Upper lobe of left lung (tissue), 6 donors: ENCODE results near the gene SPP2. TPM values are rescaled to one million over a fixed set of nuclear protein-coding genes. Genes with fewer than 3 reads are reported as not detected.

Experiments
- ATAC-seq, 2 donors: fragments of 200-7000 bp; cut with Tn5 transposase; one replicate each; pipeline ENCODE4 v1.9.1; 2022; ENCODE audit warnings: mild to moderate bottlenecking in 2 of 2, moderate library complexity in 2 of 2; ENCODE audit not compliant: low FRiP score in 2 of 2
- DNase-seq, 2 donors: peaks; one replicate each; pipeline ENCODE4 v3.0.0-alpha.2; 2019 to 2020
- H3K27ac ChIP-seq, 4 donors: fragments of 200-600 bp; sonication (generic); one replicate each; pipeline ENCODE4 v1.5.1; 2016 to 2019
- H3K27me3 ChIP-seq, 4 donors: fragments of 200-600 bp; sonication (generic); one replicate each; pipeline ENCODE4 v1.5.1; 2017 to 2019
- H3K36me3 ChIP-seq, 4 donors: fragments of 200-600 bp; sonication (generic); one replicate each; pipeline ENCODE4 v1.5.1; 2016 to 2019
- H3K4me1 ChIP-seq, 4 donors: fragments of 200-600 bp; sonication (generic); one replicate each; pipeline ENCODE4 v1.5.1; 2018 to 2019
- H3K4me3 ChIP-seq, 4 donors: fragments of 200-600 bp; sonication (generic); one replicate each; pipeline ENCODE4 v1.5.1; 2017 to 2019; ENCODE audit warnings: mild to moderate bottlenecking in 2 of 4, moderate library complexity in 1 of 4
- H3K9me3 ChIP-seq, 4 donors: fragments of 200-600 bp; sonication (generic); one replicate each; pipeline ENCODE4 v1.5.1; 2018 to 2019
- CTCF ChIP-seq, 6 experiments: fragments of 450-650 bp in 4 of 6; fragments of 200-600 bp in 2 of 6; sonication (generic) in 2 of 6; IDR thresholded peaks; one replicate each; pipeline ENCODE4 v1.5.1; 2016 to 2019; ENCODE audit warnings: antibody characterized with exemption in 6 of 6
- EP300 ChIP-seq, 4 donors: sonication (generic); formaldehyde crosslinking; IDR thresholded peaks; one replicate each; pipeline ENCODE4 v1.5.1; 2017; ENCODE audit warnings: antibody characterized with exemption in 4 of 4, control low read depth in 2 of 4
- POLR2A ChIP-seq, 4 donors: fragments of 450-650 bp; IDR thresholded peaks; one replicate each; pipeline ENCODE4 v1.5.1; 2016 to 2017; ENCODE audit warnings: antibody characterized with exemption in 4 of 4, mild to moderate bottlenecking in 2 of 4
- POLR2AphosphoS5 ChIP-seq, 2 donors: sonication (generic); formaldehyde crosslinking; IDR thresholded peaks; one replicate each; pipeline ENCODE4 v1.5.1; 2017; ENCODE audit warnings: antibody characterized with exemption in 2 of 2
- WGBS, 2 donors: methylation state at CpG; one replicate each; pipeline ENCODE4 v1.1.5; 2017 to 2018; 5-methylcytosine and 5-hydroxymethylcytosine counted together
- total RNA-seq, 6 donors: library from RNA; depleted of rRNA in 4 of 6; stranded (reverse); fragments of >200 nt in 4 of 6; gene quantifications; one replicate each; pipeline versions ENCODE4 v1.1.0 to v1.2.1, GENCODE V29; 2016 to 2021
- donor health status: DM: no; HTN: no; CAD: no; lungs with moderate emphysema.
- donor health status: DM: no; HTN: yes; CAD: no; lungs with severe emphysema.

Gene SPP2
- total RNA-seq, 6 donors from 2014 or later, result not detected

GRCh38 chr2:234047361-234047760, 3.1 kb upstream of the SPP2 start:
- Histone ChIP-seq H3K36me3 (no peaks in the 10 kb centered on the region), H3K9me3 (no peaks in the 10 kb centered on the region), H3K4me3 (no peak overlapping the region), H3K27me3 (no peaks in the 10 kb centered on the region), H3K27ac (no peak overlapping the region), H3K4me1 (no peaks in the 10 kb centered on the region)
- TF ChIP-seq CTCF (IDR thresholded peaks at IDR 0.05), result no peak
- TF ChIP-seq EP300 (IDR thresholded peaks at IDR 0.05), result no peak
- no peak for TF ChIP-seq POLR2AphosphoS5 (IDR thresholded peaks at IDR 0.05)
- no peak for TF ChIP-seq POLR2A (IDR thresholded peaks at IDR 0.05)
- ATAC-seq (no peak), DNase-seq (no peak)

- DNase-seq, result no peak
- no peak overlapping the region for H3K27ac ChIP-seq
- ATAC-seq, result no peak
Observed at GRCh38 chr2:234048049-234048448, 2.5 kb upstream of the SPP2 start.

GRCh38 chr2:234051374-234052070, 1.0 kb downstream of the SPP2 start:
- WGBS, 2 donors, result 90 to 93% methylated on average over 4 of the region's 4 CpGs
- TF ChIP-seq POLR2AphosphoS5 (IDR thresholded peaks at IDR 0.05), result no peak
- ATAC-seq, result no peak

More at GRCh38 chr2:234048049-234048448, 2.5 kb upstream of the SPP2 start:
- WGBS, 2 donors, result 57 to 60% methylated on average over 4 of the region's 4 CpGs
- H3K36me3 ChIP-seq, result no peaks in the 10 kb centered on the region
- H3K9me3 ChIP-seq, result no peaks in the 10 kb centered on the region
- no peak for TF ChIP-seq POLR2AphosphoS5 (IDR thresholded peaks at IDR 0.05)
- no peak for TF ChIP-seq CTCF (IDR thresholded peaks at IDR 0.05)
- TF ChIP-seq POLR2A (IDR thresholded peaks at IDR 0.05), result no peak
- TF ChIP-seq EP300 (IDR thresholded peaks at IDR 0.05), result no peak
- H3K4me1 ChIP-seq, result no peaks in the 10 kb centered on the region
- H3K4me3 ChIP-seq, result no peak overlapping the region
- H3K27me3 ChIP-seq, result no peaks in the 10 kb centered on the region

GRCh38 chr2:234058881-234059280, 8.4 kb downstream of the SPP2 start:
- Histone ChIP-seq H3K27ac (no peak overlapping the region), H3K36me3 (no peaks in the 10 kb centered on the region), H3K9me3 (no peaks in the 10 kb centered on the region), H3K4me3 (no peak overlapping the region), H3K27me3 (no peaks in the 10 kb centered on the region), H3K4me1 (no peaks in the 10 kb centered on the region)
- WGBS, 2 donors, result 79 to 87% methylated on average over 4 of the region's 4 CpGs
- TF ChIP-seq POLR2A (IDR thresholded peaks at IDR 0.05), result no peak
- no peak for TF ChIP-seq CTCF (IDR thresholded peaks at IDR 0.05)
- TF ChIP-seq EP300 (IDR thresholded peaks at IDR 0.05), result no peak
- TF ChIP-seq POLR2AphosphoS5 (IDR thresholded peaks at IDR 0.05), result no peak
- DNase-seq (no peak), ATAC-seq (no peak)

More at GRCh38 chr2:234051374-234052070, 1.0 kb downstream of the SPP2 start:
- no peaks in the 10 kb centered on the region for H3K36me3 ChIP-seq
- no peaks in the 10 kb centered on the region for H3K4me1 ChIP-seq
- H3K27ac ChIP-seq, result no peak overlapping the region
- DNase-seq, result no peak
- H3K4me3 ChIP-seq, result no peak overlapping the region
- H3K9me3 ChIP-seq, result no peaks in the 10 kb centered on the region
- H3K27me3 ChIP-seq, result no peaks in the 10 kb centered on the region

- H3K27ac ChIP-seq, result no peak overlapping the region
- no peaks in the 10 kb centered on the region for H3K4me1 ChIP-seq
- H3K36me3 ChIP-seq, result no peaks in the 10 kb centered on the region
- H3K27me3 ChIP-seq, result no peaks in the 10 kb centered on the region
- H3K4me3 ChIP-seq, result no peak overlapping the region
- TF ChIP-seq POLR2A (IDR thresholded peaks at IDR 0.05) (no peak), EP300 (IDR thresholded peaks at IDR 0.05) (no peak), POLR2AphosphoS5 (IDR thresholded peaks at IDR 0.05) (no peak), CTCF (IDR thresholded peaks at IDR 0.05) (no peak)
- DNase-seq (peak in 1 of 2 donors; percentile 27), ATAC-seq (no peak)
- 75 to 92% methylated on average over 7 to 8 of the region's 8 CpGs for WGBS, 2 donors
- no peaks in the 10 kb centered on the region for H3K9me3 ChIP-seq
Observed at GRCh38 chr2:234060236-234060635, 9.7 kb downstream of the SPP2 start.
